GM21381 (cell line): ENCODE results near the gene UROS.
A peak's percentile ranks its signal among the peaks of the same experiment; 100 is the strongest.

ENCODE experiments used
- ATAC-seq: cut with Tn5 transposase; IDR thresholded peaks from one replicate; pipeline ENCODE4 v1.9.1; 2021; ENCODE audit warnings: mild to moderate bottlenecking, moderate library complexity; ENCODE audit not compliant: unreplicated experiment

UROS gene

DNA sequence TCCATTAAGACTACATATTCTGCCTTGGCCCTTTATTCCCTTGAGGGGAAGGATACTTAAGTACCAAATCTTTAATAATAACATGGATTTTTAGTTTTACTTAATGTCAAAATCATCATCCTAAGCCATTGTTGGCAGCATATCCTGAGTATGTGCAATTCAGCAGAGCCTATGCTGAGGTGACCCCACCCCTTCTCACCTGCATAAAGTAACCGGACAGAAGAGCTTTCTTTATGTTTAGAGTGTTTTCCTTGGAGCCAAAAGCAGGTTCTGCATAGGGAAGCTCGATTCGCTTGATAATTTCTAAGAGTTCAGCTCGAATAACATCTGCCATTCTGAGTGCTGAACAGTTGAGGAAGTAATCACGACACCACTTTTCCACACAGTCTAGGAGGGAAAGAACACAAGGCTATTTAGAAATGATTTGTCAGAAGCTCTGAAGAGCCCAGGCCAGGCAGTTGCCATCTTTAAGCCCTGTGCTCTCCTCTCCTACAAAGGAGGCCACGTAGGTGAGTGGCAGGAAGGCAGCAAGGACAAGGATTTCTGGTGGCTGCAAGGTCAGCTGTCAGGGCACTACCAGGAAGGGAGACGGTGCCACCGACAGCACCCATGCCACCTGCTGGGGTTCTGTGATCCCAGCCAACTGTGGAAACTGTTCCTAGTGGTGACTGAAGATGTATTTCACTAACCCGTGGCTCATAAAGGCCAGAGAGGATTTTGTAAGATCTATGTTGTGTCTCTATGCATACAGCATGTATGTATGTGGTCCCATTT lies 15.9 kb upstream of the UROS start:
- ATAC-seq: no peak

GRCh38 chr10:125836746-125837145 lies 13.7 kb upstream of the UROS start:
- ATAC-seq: no peak

DNA sequence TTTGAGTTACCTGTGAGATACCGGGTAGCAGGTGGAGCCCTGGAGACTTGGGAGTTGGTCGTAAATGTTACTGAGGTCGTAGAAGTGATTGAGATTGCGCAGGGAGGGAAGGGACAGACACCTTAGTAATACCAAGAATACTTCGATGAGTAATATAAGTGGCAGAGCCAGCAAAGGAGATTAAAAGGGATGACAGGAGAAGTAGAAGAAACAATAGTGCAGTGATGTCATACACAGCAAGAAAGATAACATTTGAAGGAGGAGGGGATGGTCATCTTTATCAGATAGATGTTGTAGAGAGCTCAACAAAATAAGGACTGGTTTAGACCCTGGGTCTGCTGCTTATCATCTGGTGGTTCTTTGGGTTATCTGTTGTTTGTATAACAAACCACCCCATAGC lies 5.3 kb upstream of the UROS start:
- ATAC-seq: no peak

DNA sequence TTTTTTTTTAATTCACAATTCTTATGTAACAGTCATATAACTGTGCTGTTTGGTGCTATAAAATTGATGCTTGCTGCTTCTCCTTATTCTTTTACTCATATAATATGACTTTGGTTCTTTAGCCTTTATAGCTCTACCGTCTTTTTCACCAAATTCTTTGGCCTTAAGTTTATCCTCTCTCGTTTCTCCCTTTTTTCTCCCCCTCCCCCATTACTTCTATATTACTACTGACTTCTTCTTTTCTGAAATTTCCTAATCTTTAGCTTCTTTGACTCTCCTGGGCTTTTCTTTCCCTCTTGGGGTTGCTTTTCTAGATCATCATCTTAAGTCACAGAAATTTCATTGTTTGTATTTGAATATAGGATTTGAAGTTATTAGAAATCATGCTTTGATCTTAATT lies 4.1 kb upstream of the UROS start:
- no peak for ATAC-seq

GRCh38 chr10:125824736-125825135 lies 1.7 kb upstream of the UROS start:
- ATAC-seq: no peak

DNA sequence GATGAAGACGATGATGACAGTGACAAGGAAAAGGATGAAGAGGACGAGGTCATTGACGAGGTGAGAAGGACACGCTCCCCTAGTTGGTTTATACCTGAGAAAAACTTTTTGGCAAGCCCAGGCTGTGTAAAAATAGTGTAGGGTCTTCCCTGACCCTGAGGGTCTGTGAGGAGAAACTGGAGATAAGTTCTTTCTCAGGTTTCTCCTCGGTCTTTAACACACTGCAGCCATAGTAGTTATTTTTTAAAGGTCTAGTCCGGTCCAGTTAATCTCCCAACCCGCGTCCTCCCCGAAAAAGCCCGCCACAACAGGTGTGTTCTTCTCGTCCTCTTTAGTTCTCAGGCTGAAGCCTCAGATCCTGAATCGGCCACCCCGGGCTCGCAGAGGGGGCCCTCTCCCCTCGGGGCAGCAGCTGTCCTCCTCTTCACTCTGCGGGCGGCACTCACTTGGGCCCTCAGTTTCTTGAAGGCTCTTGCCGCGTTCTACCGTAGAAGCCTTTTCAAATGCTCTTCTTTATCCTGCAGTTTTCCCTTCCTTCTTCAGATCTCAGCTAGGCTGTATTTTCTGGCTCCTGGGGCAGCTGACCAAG lies 699 bp upstream of the UROS start:
- ATAC-seq: no peak

DNA sequence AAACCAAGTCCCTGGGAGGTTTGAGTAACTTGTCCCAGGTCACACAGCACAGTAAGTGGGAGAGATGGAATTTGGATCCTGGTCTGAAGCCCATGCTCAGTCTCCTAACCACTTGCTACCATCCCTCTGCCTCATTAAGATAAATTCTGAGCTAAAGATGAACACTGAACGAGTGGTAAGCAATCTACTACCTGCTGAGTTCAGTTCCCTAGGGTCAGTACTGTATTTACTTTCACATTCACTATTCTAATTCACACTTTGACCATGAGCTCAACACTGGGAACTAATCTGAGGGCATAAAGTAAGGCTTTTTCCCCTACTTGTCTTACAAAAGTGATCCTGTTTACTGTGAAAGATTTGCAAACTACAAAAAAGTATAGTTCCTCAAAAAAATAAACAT lies 2.4 kb downstream of the UROS start:
- peak; percentile 51 for ATAC-seq

- ATAC-seq: no peak
Observed at GRCh38 chr10:125817337-125817946, 5.6 kb downstream of the UROS start.

GRCh38 chr10:125816548-125816947 lies 6.5 kb downstream of the UROS start:
- ATAC-seq: no peak

DNA sequence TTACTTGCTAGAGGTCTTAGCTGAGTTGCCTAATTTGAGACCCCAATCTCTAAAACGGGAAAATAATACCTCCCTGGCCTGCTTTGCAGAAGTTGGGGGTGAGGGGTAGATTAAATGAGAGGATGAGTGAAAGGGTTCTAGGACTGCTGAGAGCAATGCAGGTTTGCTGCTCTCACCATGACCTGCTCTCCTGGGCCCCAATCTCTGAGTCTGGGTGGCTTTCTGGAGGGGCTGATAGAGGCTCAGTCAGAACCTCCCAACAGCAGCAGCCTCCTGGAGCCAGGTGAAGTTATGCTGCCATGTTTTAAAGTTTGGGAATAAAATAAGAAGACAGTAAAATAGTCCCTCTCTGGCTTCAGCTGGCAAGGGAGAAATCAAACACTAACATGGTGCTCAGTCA lies 7.3 kb downstream of the UROS start:
- ATAC-seq: no peak

DNA sequence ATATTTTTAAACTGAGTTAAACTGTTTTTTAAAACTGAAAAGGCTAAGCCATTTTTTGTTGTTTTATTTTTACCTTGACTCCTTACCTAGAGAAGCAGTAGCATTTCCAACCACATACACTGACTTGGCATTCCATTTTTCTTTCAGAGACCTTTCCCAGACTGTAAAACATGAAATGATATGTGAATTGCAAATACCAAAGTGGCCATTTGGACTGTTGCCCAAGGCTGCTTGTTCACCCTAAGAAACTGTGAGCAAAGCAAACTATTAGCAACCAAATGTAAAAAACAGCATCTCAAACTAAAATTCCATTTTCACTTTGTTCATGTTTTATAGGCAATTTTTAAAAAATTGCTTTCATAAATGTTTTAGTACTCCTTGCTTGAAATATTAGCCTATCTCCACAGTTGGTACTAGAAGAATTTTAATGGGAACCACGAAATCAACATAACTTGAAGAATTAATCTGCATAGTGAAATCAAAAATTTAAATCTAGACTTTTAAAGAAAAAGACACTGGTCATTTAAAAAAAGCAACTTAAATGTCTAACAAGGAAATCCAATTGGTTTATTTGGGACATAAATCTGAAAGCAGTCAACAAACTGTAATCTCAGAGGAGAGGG lies 10.8 kb downstream of the UROS start:
- no peak for ATAC-seq

DNA sequence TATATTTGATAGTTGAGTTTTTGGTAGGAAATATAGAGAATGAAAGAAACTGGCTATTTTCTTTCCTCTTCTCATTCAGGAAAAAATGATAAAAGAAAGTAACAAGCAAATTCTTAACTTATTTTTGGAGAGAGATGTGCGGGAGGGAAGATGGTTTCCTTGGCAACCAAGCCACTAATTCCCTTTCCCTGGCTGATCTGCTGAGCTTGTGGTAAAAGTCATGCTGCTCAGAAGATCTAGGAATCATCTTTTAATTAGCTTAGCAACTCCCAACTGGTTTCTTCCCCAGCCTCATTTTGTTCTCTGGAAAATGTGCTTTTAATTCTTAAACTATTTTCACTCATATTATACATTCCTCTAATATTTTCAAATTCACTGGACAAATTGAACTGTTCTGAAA lies 11.8 kb downstream of the UROS start:
- ATAC-seq: no peak

DNA sequence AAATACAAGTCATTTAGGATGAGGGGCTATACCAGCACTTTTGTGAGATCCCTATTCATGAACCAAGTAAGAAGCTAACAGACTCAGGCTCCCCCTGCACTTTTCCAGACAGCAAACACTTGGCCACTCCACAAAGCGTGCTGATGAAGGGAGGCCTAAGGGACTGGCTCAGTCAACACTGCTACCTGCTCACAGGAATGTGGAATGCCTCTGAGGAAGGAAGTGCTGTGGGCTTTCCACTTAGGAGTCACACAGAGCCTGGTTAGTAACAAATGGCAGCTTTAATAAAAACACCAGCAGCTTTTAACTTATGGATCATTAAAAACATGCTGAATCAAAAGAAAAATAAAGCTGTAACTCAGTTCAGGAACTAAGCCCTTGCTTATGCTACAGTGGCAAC lies 15.0 kb downstream of the UROS start:
- ATAC-seq: no peak

DNA sequence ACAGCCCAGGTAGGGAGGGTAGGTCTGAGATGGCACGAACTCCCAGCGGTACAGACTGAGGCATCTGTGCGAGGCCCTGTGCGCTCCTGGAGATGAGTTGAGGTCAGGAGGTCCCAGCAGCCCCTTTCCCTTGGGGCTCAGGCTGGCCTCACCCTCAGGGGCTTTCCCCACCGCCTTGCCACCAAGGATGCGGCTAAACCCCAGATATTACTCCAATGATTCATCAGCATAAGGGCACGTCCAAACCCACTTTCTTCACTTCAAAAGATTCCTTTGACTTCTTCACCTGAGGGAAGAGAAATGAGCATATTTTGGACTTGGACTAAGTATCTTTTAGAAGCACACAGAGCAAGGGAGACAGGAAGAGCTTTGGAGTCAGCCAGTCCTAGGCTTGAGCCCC lies 20.3 kb downstream of the UROS start:
- no peak for ATAC-seq

DNA sequence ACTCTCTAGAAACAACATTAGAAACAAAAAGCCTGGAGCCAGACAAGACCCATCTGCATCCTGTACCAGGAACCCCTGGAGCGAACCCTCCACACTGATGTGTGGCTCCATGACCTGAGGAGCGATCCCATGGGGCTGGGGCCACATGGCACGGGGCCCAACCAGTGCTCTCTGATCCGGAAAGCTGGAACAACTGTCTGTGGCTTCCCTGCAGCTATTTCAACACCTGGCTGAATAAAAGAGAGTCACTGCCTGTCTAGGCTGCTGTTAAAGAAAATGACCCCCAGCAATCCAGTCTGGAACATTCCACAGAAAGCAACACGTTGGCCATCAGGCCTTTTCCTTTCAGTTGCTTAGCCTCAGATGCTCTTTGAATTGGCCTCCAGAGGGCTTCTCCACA lies 20.9 kb downstream of the UROS start:
- no peak for ATAC-seq

GRCh38 chr10:125801574-125801973 lies 21.5 kb downstream of the UROS start:
- no peak for ATAC-seq

- no peak for ATAC-seq
Observed at GRCh38 chr10:125799451-125800182, 23.4 kb downstream of the UROS start.

DNA sequence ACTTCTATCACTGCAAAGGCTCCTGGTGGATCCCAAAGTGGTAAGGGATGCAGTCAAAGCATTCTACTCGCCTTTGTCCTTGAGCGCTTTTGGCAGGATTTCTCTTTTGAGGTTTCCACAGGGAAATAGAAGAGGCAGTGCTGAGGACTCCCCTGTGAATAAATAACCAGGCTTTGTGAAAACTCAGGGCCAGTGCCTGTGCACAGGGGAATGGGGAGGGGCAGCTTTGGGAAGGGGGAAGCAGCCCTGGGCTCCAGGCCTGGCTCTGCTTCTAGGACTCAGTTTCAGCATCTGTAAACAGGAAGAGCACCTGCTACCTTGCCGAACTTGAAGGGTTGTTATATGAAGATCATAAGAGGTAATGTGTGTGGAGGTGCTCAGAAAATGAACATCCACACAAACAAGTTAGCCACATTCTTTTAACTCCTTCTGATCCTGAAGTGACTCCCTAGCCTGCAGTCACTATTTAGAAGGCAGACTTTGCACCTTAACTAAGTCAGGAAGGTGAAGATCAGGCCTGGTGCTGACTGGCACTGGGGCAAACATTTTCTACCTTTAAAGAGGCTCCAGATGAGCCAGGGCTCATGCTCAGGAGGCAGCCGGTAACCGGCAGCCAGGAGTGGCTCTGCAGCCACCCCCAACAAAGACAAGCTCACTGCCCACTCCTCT lies 24.9 kb downstream of the UROS start:
- no peak for ATAC-seq

- no peak for ATAC-seq
Observed at GRCh38 chr10:125797424-125797823, 25.6 kb downstream of the UROS start.

DNA sequence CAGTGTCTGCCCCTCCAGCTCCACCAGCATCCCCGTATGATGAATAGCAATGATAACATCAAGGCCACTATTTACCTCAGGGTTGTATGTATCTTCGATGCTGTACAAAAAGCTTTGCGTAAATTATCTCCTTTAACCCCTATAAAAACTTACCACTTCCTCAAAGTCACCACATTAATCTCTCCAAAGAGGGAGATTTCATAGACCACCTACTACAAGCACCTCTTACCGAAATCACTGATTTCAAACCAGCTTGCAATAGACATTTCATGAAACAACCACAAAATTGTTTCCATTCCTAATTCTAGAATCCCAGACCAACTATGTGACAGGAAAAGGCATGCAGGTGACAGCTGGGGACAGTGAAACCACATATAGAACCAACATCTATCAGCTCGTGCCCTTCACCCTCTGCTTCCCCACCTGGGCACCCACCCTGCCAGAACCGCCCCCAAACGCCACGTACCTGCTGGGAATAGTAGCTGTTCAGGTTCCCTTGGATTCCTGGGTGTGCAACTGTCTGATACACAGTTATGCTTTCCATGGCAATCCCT lies 27.3 kb downstream of the UROS start:
- ATAC-seq: no peak
